Body of pancreas (tissue), 4 donors: ENCODE measurements around the gene ARL4D.

ENCODE experiments used
- POLR2A ChIP-seq, 3 donors: fragments of 450-650 bp; IDR thresholded peaks; one replicate each; pipeline ENCODE4 v1.6.1; 2016; ENCODE audit warnings: antibody characterized with exemption in 3 of 3, mild to moderate bottlenecking in 2 of 3
- TF ChIP-seq, protein P1 (sequence below), 7 experiments: fragments of 450-650 bp in 4 of 7; fragments of 200-600 bp in 3 of 7; sonication (generic) in 3 of 7; IDR thresholded peaks; one replicate each; pipeline ENCODE4 v1.5.1; 2016 to 2019; ENCODE audit warnings: antibody characterized with exemption in 7 of 7

DNA sequence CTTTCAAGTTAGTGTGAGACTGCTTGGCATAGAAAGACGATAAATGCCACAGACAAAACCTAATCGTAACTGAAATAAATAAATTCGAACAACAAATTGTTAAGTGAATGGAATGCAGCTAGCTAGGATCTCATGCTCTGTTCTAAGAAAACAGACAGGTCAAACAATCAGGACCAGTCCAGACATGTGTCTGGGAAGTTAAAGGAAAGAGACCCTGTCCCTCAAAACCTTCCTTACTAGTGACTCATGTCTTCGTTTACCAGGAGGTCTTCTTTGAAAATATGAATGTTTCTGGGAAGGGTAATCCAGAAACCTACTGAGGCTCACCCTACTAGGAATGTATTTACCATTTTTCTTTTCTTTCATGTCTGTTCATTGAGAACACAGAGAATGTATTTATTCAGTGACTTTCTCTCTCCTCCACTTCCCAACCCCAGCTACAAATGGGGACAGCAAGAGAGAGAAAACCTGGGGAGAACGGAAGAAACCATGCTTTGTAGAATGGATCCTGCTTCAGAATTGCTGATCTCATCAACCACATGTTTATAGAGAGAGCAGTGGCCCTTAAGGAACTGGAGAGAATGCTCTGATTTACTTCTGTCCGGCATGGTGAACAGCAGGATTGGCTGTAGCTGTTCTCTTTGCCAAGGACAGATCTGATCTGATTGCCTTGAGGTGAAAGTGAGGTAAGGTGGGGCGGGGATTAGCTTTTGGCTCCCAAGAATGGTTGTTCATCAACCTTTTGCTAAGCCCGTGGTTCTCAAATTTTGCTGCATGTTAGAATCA, 45.6 kb downstream of the ARL4D start:
- no peak for TF ChIP-seq POLR2A (IDR thresholded peaks at IDR 0.05)
- TF ChIP-seq, protein P1, sequence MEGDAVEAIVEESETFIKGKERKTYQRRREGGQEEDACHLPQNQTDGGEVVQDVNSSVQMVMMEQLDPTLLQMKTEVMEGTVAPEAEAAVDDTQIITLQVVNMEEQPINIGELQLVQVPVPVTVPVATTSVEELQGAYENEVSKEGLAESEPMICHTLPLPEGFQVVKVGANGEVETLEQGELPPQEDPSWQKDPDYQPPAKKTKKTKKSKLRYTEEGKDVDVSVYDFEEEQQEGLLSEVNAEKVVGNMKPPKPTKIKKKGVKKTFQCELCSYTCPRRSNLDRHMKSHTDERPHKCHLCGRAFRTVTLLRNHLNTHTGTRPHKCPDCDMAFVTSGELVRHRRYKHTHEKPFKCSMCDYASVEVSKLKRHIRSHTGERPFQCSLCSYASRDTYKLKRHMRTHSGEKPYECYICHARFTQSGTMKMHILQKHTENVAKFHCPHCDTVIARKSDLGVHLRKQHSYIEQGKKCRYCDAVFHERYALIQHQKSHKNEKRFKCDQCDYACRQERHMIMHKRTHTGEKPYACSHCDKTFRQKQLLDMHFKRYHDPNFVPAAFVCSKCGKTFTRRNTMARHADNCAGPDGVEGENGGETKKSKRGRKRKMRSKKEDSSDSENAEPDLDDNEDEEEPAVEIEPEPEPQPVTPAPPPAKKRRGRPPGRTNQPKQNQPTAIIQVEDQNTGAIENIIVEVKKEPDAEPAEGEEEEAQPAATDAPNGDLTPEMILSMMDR (IDR thresholded peaks at IDR 0.05): no peak
